WTC11 (cell line): ENCODE data around the gene UAP1. TPM values are rescaled to one million over a fixed set of nuclear protein-coding genes. Genes with fewer than 3 reads are reported as not detected.
"Not testable (repeated sequence)": the region's sequence is repeated elsewhere in the genome, so short reads cannot be mapped to it uniquely, and the experiment has no call there.

ENCODE experiments used
- ATAC-seq: fragments of 200-7000 bp; cut with Tn5 transposase; 2 replicates; pipeline ENCODE4 v1.10.0; 2021; ENCODE audit warnings: mild to moderate bottlenecking, moderate library complexity
- CTCF ChIA-PET: fragments of 300-600 bp; sonication (Branson Sonifier 250); formaldehyde crosslinking; loops from one replicate; lab custom pipeline; 2021; ENCODE audit warnings: antibody characterized with exemption; lab: Charles Lee
- POLR2A ChIA-PET: fragments of 350-600 bp; sonication (Branson Sonifier 250); formaldehyde crosslinking; loops from one replicate; lab custom pipeline; 2021; ENCODE audit warnings: antibody characterized with exemption; lab: Charles Lee
- DNase-seq: peaks from one replicate; pipeline ENCODE4 v3.0.0; 2021; ENCODE audit warnings: low spot score
- H3K27ac Mint-ChIP-seq: 2 replicates; pipeline ENCODE4 v1.8.0; 2021; ENCODE audit warnings: mixed read lengths
- H3K27me3 Mint-ChIP-seq: 2 replicates; pipeline ENCODE4 v1.8.0; 2021; ENCODE audit warnings: low read depth, mild to moderate bottlenecking, moderate library complexity, mixed read lengths
- H3K36me3 Mint-ChIP-seq: 2 replicates; pipeline ENCODE4 v1.8.0; 2021; ENCODE audit warnings: mixed read lengths
- H3K4me1 Mint-ChIP-seq: 2 replicates; pipeline ENCODE4 v1.8.0; 2022; ENCODE audit warnings: mixed read lengths
- H3K4me3 Mint-ChIP-seq: 2 replicates; pipeline ENCODE4 v1.8.0; 2021; ENCODE audit warnings: mild to moderate bottlenecking, moderate library complexity, mixed read lengths
- H3K9me3 Mint-ChIP-seq: 2 replicates; pipeline ENCODE4 v1.8.0; 2021; ENCODE audit warnings: mixed read lengths
- CBFB ChIP-seq: sonication (generic); formaldehyde crosslinking; IDR thresholded peaks from 2 replicates; pipeline ENCODE4 v1.8.1; 2022; ENCODE audit warnings: mild to moderate bottlenecking, low read depth, missing genetic modification reagents
- FOXK1 ChIP-seq: sonication (generic); formaldehyde crosslinking; IDR thresholded peaks from 2 replicates; pipeline ENCODE4 v1.8.0; 2022; ENCODE audit warnings: mild to moderate bottlenecking, moderate library complexity, missing genetic modification reagents
- JAZF1 ChIP-seq: fragments of 250-450 bp; sonication (Bioruptor Pico); IDR thresholded peaks from 2 replicates; pipeline ENCODE4 v1.9.0; 2021; ENCODE audit warnings: moderate library complexity, mild to moderate bottlenecking, inconsistent platforms
- JUN ChIP-seq: sonication (generic); formaldehyde crosslinking; IDR thresholded peaks from 2 replicates; pipeline ENCODE4 v1.8.0; 2023; ENCODE audit warnings: mild to moderate bottlenecking, missing genetic modification reagents
- MYBL2 ChIP-seq: sonication (generic); formaldehyde crosslinking; IDR thresholded peaks from 2 replicates; pipeline ENCODE4 v1.8.1; 2023; ENCODE audit warnings: mild to moderate bottlenecking, moderate library complexity, missing genetic modification reagents
- NFE2L1 ChIP-seq: sonication (generic); formaldehyde crosslinking; IDR thresholded peaks from 2 replicates; pipeline ENCODE4 v1.8.1; 2023; ENCODE audit warnings: missing genetic modification reagents
- NR1H2 ChIP-seq: sonication (generic); formaldehyde crosslinking; IDR thresholded peaks from 2 replicates; pipeline ENCODE4 v1.9.0; 2021; ENCODE audit warnings: mild to moderate bottlenecking, moderate library complexity, missing genetic modification reagents
- NR3C1 ChIP-seq: sonication (generic); formaldehyde crosslinking; conservative IDR thresholded peaks from 2 replicates; pipeline ENCODE4 v1.8.1; 2023; ENCODE audit warnings: low read depth, mild to moderate bottlenecking, missing genetic modification reagents
- PRRX2 ChIP-seq: fragments of 250-450 bp; sonication (Bioruptor Pico); IDR thresholded peaks from 2 replicates; pipeline ENCODE4 v1.8.0; 2021; ENCODE audit warnings: mild to moderate bottlenecking
- RELA ChIP-seq: sonication (generic); formaldehyde crosslinking; IDR thresholded peaks from 2 replicates; pipeline ENCODE4 v1.8.1; 2022; ENCODE audit warnings: missing genetic modification reagents, mild to moderate bottlenecking, borderline replicate concordance
- SMAD4 ChIP-seq: sonication (generic); formaldehyde crosslinking; IDR thresholded peaks from 2 replicates; pipeline ENCODE4 v1.8.0; 2022; ENCODE audit warnings: mild to moderate bottlenecking, missing genetic modification reagents
- TEAD1 ChIP-seq: sonication (generic); formaldehyde crosslinking; IDR thresholded peaks from 2 replicates; pipeline ENCODE4 v1.8.0; 2022; ENCODE audit warnings: mild to moderate bottlenecking, missing genetic modification reagents
- ZNF219 ChIP-seq: sonication (generic); formaldehyde crosslinking; IDR thresholded peaks from 2 replicates; pipeline ENCODE4 v1.8.0; 2023; ENCODE audit warnings: missing genetic modification reagents, mild to moderate bottlenecking, borderline replicate concordance
- total RNA-seq: library from RNA; stranded (reverse); gene quantifications from 3 replicates; pipeline ENCODE4 v1.2.3, GENCODE V29; 2021
- TF ChIP-seq, protein P1 (sequence below): sonication (generic); formaldehyde crosslinking; IDR thresholded peaks from 2 replicates; pipeline ENCODE4 v1.8.1; 2023; ENCODE audit warnings: mild to moderate bottlenecking, moderate library complexity, missing genetic modification reagents
- TF ChIP-seq, protein P2 (sequence below): sonication (generic); formaldehyde crosslinking; IDR thresholded peaks from 2 replicates; pipeline ENCODE4 v1.8.0; 2023; ENCODE audit warnings: missing genetic modification reagents
- TF ChIP-seq, protein P3 (sequence below): fragments of 250-450 bp; sonication (Bioruptor Pico); IDR thresholded peaks from 2 replicates; pipeline ENCODE4 v2.1.2; 2022; ENCODE audit warnings: mild to moderate bottlenecking, moderate library complexity
- TF ChIP-seq, protein P4 (sequence below): sonication (generic); formaldehyde crosslinking; IDR thresholded peaks from 2 replicates; pipeline ENCODE4 v1.8.1; 2022; ENCODE audit warnings: missing genetic modification reagents, borderline replicate concordance
- TF ChIP-seq, protein P5 (sequence below): sonication (generic); formaldehyde crosslinking; IDR thresholded peaks from 2 replicates; pipeline ENCODE4 v1.8.1; 2022; ENCODE audit warnings: mild to moderate bottlenecking, missing genetic modification reagents, moderate library complexity, borderline replicate concordance
- TF ChIP-seq, protein P6 (sequence below): sonication (generic); formaldehyde crosslinking; IDR thresholded peaks from 2 replicates; pipeline ENCODE4 v1.8.1; 2023; ENCODE audit warnings: mild to moderate bottlenecking, missing genetic modification reagents, moderate library complexity

UAP1 gene
- total RNA-seq, 1 experiment from 2014 or later: 31.1 TPM

DNA sequence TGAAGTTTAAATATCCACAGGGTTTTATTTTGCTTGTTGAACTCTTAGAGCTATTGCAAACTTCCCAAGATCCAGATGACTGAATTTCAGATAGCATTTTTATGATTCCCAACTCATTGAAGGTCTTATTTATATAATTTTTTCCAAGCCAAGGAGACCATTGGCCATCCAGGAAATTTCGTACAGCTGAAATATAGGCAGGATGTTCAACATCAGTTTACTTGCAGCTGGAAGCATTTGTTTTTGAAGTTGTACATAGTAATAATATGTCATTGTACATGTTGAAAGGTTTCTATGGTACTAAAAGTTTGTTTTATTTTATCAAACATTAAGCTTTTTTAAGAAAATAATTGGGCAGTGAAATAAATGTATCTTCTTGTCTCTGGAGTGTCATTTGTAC, 37.9 kb downstream of the UAP1 start:
- TF ChIP-seq TEAD1 (no peak), NFE2L1 (CRISPR knock-in tag) (no peak)
- POLR2A ChIA-PET: interaction anchor here (0.6 kb wide), 1 partner anchor 838 kb away, joined by 3 read pairs; no protein-coding TSS in a partner anchor

DNA sequence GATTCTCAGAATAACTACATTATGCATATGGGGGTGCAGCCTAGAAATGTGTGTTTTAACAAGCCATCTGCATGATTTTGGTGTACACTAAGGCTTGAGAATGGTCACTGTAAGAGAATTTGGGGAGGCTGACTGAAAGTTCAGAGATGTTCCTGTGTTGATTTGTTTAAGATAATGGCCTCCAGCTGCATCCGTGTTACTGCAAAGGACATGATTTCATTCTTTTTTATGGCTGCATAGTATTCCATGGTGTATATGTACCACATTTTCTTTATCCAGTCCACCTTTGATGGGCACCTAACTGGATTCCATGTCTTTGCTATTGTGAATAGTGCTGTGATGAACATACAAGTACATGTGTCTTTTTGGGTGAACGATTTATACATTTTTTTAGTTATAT, 41.6 kb downstream of the UAP1 start:
- DNase-seq, H3K4me3 Mint-ChIP-seq, H3K9me3 Mint-ChIP-seq, POLR2A ChIA-PET, CTCF ChIA-PET, H3K27ac Mint-ChIP-seq, ATAC-seq, H3K36me3 Mint-ChIP-seq, H3K4me1 Mint-ChIP-seq, H3K27me3 Mint-ChIP-seq: not testable (repeated sequence)

More for the DNA sequence above, 37.9 kb downstream of the UAP1 start:
- peaks cover 3% of the 10 kb centered on the region; the same call in 1 of the 2 replicates for H3K36me3 Mint-ChIP-seq
- H3K27ac Mint-ChIP-seq: no peak overlapping the region
- no peaks in the 10 kb centered on the region for H3K4me1 Mint-ChIP-seq
- no peaks in the 10 kb centered on the region for H3K9me3 Mint-ChIP-seq
- H3K4me3 Mint-ChIP-seq: no peak overlapping the region
- H3K27me3 Mint-ChIP-seq: no peaks in the 10 kb centered on the region
- DNase-seq: no peak
- CTCF ChIA-PET: no interaction called here
- no peak for ATAC-seq

DNA sequence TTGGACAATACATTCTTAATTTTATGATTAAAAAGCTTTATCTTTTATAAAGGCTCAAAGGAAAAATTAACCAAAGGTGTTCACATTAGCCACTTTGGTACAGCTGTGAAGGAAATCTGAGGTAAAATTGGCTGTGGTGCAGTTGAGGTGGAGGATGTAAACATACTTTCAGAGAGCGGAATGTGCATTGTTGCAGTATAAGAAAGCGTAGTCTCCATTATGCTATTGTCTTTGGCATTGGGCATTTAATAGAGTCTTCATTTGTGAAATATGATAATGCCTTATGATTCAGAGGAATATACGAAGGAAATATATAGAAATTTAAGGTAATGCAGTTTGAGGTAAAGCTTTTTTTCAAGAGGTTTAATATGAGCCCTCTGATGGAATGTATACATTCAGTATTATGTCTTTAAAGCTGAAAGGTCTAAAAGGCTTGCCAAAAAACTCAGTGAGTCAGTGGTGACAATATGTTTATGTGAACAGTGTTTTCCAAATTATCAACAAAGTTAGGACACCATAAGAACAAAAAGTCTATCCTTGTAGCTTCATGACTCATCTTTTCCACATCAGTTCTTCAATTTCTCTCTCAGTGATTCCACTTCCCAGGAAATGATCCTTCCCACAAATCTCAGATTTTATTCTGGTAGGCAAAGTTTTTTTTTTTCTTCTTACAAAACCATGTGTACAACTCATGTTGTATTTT, 43.9 kb downstream of the UAP1 start:
- TF ChIP-seq, protein P1, sequence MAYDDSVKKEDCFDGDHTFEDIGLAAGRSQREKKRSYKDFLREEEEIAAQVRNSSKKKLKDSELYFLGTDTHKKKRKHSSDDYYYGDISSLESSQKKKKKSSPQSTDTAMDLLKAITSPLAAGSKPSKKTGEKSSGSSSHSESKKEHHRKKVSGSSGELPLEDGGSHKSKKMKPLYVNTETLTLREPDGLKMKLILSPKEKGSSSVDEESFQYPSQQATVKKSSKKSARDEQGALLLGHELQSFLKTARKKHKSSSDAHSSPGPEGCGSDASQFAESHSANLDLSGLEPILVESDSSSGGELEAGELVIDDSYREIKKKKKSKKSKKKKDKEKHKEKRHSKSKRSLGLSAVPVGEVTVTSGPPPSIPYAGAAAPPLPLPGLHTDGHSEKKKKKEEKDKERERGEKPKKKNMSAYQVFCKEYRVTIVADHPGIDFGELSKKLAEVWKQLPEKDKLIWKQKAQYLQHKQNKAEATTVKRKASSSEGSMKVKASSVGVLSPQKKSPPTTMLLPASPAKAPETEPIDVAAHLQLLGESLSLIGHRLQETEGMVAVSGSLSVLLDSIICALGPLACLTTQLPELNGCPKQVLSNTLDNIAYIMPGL (CRISPR knock-in tag): no peak
- no peak for TF ChIP-seq PRRX2 (CRISPR knock-in tag)
- TF ChIP-seq RELA: no peak
- TF ChIP-seq NR3C1 (CRISPR knock-in tag): no peak
- TF ChIP-seq JUN (CRISPR knock-in tag): no peak
- TF ChIP-seq, protein P2, sequence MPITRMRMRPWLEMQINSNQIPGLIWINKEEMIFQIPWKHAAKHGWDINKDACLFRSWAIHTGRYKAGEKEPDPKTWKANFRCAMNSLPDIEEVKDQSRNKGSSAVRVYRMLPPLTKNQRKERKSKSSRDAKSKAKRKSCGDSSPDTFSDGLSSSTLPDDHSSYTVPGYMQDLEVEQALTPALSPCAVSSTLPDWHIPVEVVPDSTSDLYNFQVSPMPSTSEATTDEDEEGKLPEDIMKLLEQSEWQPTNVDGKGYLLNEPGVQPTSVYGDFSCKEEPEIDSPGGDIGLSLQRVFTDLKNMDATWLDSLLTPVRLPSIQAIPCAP (CRISPR knock-in tag): no peak
- TF ChIP-seq, protein P3, sequence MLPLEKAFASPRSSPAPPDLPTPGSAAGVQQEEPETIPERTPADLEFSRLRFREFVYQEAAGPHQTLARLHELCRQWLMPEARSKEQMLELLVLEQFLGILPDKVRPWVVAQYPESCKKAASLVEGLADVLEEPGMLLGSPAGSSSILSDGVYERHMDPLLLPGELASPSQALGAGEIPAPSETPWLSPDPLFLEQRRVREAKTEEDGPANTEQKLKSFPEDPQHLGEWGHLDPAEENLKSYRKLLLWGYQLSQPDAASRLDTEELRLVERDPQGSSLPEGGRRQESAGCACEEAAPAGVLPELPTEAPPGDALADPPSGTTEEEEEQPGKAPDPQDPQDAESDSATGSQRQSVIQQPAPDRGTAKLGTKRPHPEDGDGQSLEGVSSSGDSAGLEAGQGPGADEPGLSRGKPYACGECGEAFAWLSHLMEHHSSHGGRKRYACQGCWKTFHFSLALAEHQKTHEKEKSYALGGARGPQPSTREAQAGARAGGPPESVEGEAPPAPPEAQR: no peak
- TF ChIP-seq SMAD4 (CRISPR knock-in tag): no peak
- no peak for TF ChIP-seq JAZF1 (CRISPR knock-in tag)
- no peak for TF ChIP-seq MYBL2 (CRISPR knock-in tag)
- no peak for TF ChIP-seq CBFB
- H3K9me3 Mint-ChIP-seq: no peaks in the 10 kb centered on the region
- peaks cover 3% of the 10 kb centered on the region; the same call in 1 of the 2 replicates for H3K36me3 Mint-ChIP-seq
- no peak for ATAC-seq
- DNase-seq: no peak
- H3K4me3 Mint-ChIP-seq: no peak overlapping the region
- CTCF ChIA-PET: interaction anchor here (0.6 kb wide), 2 partner anchors 53 to 813 kb away, joined by 3 read pairs; no protein-coding TSS in a partner anchor
- no peaks in the 10 kb centered on the region for H3K4me1 Mint-ChIP-seq
- POLR2A ChIA-PET: interaction anchor here (0.6 kb wide), 1 partner anchor 10 kb away, joined by 6 read pairs; no protein-coding TSS in a partner anchor
- H3K27me3 Mint-ChIP-seq: no peaks in the 10 kb centered on the region
- H3K27ac Mint-ChIP-seq: no peak overlapping the region

DNA sequence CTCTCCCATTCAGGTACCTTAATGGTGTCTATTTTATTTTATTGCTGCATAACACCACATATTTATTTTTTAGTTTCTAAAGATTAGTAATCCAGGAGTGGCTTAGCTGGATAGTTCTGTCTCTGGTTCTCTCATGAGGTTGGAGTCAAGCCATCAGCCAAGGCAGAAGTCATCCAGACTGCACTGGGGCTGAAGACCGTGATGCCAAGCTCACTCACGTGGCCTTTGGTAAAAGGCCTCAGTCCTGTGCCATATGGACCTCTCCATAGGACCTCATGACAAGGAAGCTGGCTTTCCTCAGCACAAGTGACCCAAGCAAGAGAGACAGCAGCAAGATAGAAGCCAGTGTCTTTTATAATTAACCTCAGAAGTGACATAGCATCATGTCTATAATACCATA, 47.8 kb downstream of the UAP1 start:
- H3K9me3 Mint-ChIP-seq: no peaks in the 10 kb centered on the region
- POLR2A ChIA-PET: no interaction called here
- H3K4me3 Mint-ChIP-seq: no peak overlapping the region
- DNase-seq (no peak), ATAC-seq (no peak)
- H3K27ac Mint-ChIP-seq: no peak overlapping the region
- no peaks in the 10 kb centered on the region for H3K36me3 Mint-ChIP-seq
- H3K27me3 Mint-ChIP-seq: no peaks in the 10 kb centered on the region
- no peaks in the 10 kb centered on the region; the same call in 1 of the 2 replicates for H3K4me1 Mint-ChIP-seq
- CTCF ChIA-PET: no interaction called here
- TF ChIP-seq FOXK1 (CRISPR knock-in tag) (no peak), ZNF219 (CRISPR knock-in tag) (no peak), NR1H2 (CRISPR knock-in tag) (no peak), NR3C1 (CRISPR knock-in tag) (no peak)
- TF ChIP-seq, protein P4, sequence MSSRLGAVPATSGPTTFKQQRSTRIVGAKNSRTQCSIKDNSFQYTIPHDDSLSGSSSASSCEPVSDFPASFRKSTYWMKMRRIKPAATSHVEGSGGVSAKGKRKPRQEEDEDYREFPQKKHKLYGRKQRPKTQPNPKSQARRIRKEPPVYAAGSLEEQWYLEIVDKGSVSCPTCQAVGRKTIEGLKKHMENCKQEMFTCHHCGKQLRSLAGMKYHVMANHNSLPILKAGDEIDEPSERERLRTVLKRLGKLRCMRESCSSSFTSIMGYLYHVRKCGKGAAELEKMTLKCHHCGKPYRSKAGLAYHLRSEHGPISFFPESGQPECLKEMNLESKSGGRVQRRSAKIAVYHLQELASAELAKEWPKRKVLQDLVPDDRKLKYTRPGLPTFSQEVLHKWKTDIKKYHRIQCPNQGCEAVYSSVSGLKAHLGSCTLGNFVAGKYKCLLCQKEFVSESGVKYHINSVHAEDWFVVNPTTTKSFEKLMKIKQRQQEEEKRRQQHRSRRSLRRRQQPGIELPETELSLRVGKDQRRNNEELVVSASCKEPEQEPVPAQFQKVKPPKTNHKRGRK: no peak
- TF ChIP-seq, protein P5, sequence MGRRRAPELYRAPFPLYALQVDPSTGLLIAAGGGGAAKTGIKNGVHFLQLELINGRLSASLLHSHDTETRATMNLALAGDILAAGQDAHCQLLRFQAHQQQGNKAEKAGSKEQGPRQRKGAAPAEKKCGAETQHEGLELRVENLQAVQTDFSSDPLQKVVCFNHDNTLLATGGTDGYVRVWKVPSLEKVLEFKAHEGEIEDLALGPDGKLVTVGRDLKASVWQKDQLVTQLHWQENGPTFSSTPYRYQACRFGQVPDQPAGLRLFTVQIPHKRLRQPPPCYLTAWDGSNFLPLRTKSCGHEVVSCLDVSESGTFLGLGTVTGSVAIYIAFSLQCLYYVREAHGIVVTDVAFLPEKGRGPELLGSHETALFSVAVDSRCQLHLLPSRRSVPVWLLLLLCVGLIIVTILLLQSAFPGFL (CRISPR knock-in tag): no peak
- TF ChIP-seq, protein P6, sequence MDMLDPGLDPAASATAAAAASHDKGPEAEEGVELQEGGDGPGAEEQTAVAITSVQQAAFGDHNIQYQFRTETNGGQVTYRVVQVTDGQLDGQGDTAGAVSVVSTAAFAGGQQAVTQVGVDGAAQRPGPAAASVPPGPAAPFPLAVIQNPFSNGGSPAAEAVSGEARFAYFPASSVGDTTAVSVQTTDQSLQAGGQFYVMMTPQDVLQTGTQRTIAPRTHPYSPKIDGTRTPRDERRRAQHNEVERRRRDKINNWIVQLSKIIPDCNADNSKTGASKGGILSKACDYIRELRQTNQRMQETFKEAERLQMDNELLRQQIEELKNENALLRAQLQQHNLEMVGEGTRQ (CRISPR knock-in tag): no peak
- TF ChIP-seq, protein P3: no peak
